ENCODE data around the gene SERTAD3. TPM values are rescaled to one million over a fixed set of nuclear protein-coding genes. Genes with fewer than 3 reads are reported as not detected.
A peak's percentile ranks its signal among the peaks of the same experiment; 100 is the strongest.
"Not testable (repeated sequence)": the region's sequence is repeated elsewhere in the genome, so short reads cannot be mapped to it uniquely, and the experiment has no call there.

Gene SERTAD3
- total RNA-seq, 1 donor: 20.7 TPM

GRCh38 chr19:40412866-40413265 is 31.3 kb downstream of the SERTAD3 start:
- peaks cover 27% of the 10 kb centered on the region for H3K4me1 ChIP-seq (ENCODE audit: insufficient read depth, low read length)

DNA sequence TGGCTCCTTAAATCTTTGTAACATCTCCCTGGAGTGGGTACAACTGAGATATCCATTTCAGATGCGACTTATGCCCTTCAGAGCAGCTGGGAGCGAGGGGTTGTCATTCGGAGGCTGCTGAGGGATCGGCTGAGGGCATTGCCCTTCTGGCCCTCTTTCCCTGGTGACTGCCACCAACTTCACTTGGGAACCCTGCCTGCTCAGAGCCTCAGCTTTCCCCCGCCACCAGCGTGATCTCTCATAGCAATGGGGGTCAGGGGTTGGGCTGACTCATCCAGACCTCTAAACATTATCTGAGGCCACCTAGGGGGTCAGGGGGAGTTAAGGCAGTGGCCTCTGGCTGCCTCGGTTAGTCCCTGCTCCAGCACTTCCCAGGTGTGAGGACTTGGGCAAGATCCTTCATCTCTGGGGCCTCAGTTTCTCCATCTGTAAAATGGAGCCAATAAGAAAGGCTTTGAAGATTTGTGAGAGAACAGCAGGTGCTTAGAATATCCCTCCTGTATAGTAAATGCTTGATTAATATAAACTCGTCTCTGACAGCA is 32.1 kb downstream of the SERTAD3 start:
- Histone ChIP-seq H3K27me3 (ENCODE audit: insufficient read depth, low read length) (no peaks in the 10 kb centered on the region), H3K4me3 (ENCODE audit: low read length) (no peak overlapping the region), H3K4me1 (ENCODE audit: insufficient read depth, low read length) (peaks cover 22% of the 10 kb centered on the region), H3K9me3 (ENCODE audit: low read depth, low read length) (no peaks in the 10 kb centered on the region)

More at GRCh38 chr19:40412866-40413265, 31.3 kb downstream of the SERTAD3 start:
- Histone ChIP-seq H3K9me3 (ENCODE audit: low read depth, low read length) (no peaks in the 10 kb centered on the region), H3K4me3 (ENCODE audit: low read length) (no peak overlapping the region), H3K27me3 (ENCODE audit: insufficient read depth, low read length) (no peaks in the 10 kb centered on the region)

DNA sequence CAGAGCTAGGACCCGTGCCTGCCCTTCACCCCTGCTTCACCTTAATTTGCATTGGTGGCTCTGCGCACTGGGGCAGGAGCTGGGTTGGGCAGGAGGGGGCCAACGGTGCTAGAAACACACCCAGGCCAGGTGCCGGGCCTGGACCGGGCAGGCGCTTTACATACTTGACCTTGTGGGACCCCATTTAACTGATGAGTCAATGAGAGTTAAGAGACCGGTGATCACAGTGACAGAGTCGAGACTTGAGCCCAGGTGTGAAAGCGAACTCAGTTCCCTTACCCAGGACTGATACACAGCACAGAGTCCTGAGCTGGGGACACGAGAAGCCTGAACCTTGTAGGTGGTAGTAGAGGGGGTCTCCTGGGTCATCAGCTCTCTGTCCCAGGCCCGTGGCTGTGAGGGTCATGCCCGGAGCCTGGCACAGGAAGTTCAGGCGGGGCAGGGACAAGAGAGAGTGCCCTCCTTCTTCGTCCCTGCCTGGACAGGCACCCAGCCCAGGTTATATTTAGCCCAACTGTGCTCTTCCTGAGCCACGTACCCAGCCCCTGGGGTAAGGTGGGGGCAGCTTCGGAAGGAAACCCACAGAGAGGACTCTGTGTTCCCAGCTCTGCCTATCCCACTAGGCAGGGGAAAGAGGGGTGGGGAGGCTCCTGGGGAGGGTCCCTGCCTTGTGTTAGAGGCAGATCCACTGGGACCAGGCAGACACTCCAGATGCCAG is 32.9 kb downstream of the SERTAD3 start:
- Histone ChIP-seq H3K27me3 (ENCODE audit: insufficient read depth, low read length) (no peaks in the 10 kb centered on the region), H3K9me3 (ENCODE audit: low read depth, low read length) (no peaks in the 10 kb centered on the region), H3K4me3 (ENCODE audit: low read length) (no peak overlapping the region), H3K4me1 (ENCODE audit: insufficient read depth, low read length) (peaks cover 15% of the 10 kb centered on the region)

GRCh38 chr19:40410030-40410389 is 34.1 kb downstream of the SERTAD3 start:
- Histone ChIP-seq H3K4me3 (ENCODE audit: low read length) (no peak overlapping the region), H3K9me3 (ENCODE audit: low read depth, low read length) (no peaks in the 10 kb centered on the region), H3K27me3 (ENCODE audit: insufficient read depth, low read length) (no peaks in the 10 kb centered on the region), H3K4me1 (ENCODE audit: insufficient read depth, low read length) (peaks cover 11% of the 10 kb centered on the region)

- H3K4me3 ChIP-seq (ENCODE audit: low read length); H3K27me3 ChIP-seq (ENCODE audit: insufficient read depth, low read length); H3K9me3 ChIP-seq (ENCODE audit: low read depth, low read length): not testable (repeated sequence)
- H3K4me1 ChIP-seq (ENCODE audit: insufficient read depth, low read length): peaks cover 11% of the 10 kb centered on the region
Observed at GRCh38 chr19:40408598-40408925, 35.6 kb downstream of the SERTAD3 start.

- H3K4me3 ChIP-seq (ENCODE audit: low read length): no peak overlapping the region
- no peaks in the 10 kb centered on the region for H3K27me3 ChIP-seq (ENCODE audit: insufficient read depth, low read length)
- H3K4me1 ChIP-seq (ENCODE audit: insufficient read depth, low read length): peaks cover 8% of the 10 kb centered on the region
- no peaks in the 10 kb centered on the region for H3K9me3 ChIP-seq (ENCODE audit: low read depth, low read length)
Observed at GRCh38 chr19:40407714-40408597, 36.2 kb downstream of the SERTAD3 start.

GRCh38 chr19:40403262-40403984 is 40.7 kb downstream of the SERTAD3 start:
- Histone ChIP-seq H3K27me3 (ENCODE audit: insufficient read depth, low read length) (no peaks in the 10 kb centered on the region), H3K4me3 (ENCODE audit: low read length) (peak overlapping the region; percentile 55), H3K9me3 (ENCODE audit: low read depth, low read length) (no peaks in the 10 kb centered on the region), H3K4me1 (ENCODE audit: insufficient read depth, low read length) (peaks cover 11% of the 10 kb centered on the region)

DNA sequence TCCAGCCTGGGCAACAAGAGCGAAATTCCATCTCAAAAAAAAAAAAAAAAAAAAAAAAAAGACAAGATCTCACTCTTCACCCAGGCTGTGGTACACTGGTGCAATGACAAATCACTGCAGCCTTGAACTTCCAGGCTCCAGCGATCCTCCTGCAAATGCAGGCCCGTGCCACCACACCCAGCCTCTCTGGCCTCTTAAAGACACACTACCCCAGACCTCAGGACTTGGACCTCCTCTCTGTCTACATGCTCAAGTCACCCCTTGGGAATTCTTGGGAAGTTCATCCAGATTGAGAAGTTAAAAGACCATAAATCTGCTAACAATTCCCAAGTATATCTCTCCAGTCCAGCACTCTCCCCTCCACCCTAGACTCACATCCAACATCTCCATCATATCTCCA is 43.6 kb downstream of the SERTAD3 start:
- Histone ChIP-seq H3K9me3 (ENCODE audit: low read depth, low read length) (no peaks in the 10 kb centered on the region), H3K4me3 (ENCODE audit: low read length) (no peak overlapping the region), H3K4me1 (ENCODE audit: insufficient read depth, low read length) (peaks cover 8% of the 10 kb centered on the region), H3K27me3 (ENCODE audit: insufficient read depth, low read length) (no peaks in the 10 kb centered on the region)

DNA sequence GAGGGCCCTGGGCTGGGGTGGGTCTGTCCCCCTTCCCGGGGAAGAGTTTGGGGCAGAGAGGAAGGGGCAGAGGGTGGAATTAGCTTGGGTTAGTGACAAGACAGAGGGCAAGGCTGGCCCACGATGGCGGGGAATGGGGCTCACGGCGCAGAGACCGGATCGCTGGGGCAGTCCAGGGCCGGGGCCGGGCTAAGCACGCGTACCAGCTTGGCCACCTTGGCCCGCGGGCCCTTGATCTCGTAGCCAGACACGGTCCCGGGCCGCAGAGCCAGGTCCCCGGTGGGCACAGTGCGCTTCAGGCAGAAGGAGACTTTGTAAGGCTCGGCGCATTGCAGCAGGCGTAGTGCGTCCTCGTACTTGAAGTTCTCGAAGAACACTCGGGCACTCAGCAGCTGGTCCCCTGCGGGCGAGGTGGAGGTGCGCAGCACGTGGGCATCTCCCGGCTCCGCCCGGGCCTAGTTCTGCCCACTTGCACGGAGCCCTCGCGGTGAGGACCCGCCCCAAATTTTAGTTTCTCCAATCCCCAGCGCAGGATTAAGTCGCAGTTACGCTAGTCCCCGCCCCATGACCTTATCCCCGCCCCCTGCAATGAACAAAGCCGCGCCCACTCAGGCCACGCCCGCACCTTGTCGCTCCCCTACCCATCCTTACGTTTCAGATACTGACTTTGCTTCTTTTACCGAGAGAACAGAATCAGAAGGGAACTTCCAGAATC is 45.6 kb downstream of the SERTAD3 start:
- no peaks in the 10 kb centered on the region for H3K9me3 ChIP-seq (ENCODE audit: low read depth, low read length)
- no peak overlapping the region for H3K4me3 ChIP-seq (ENCODE audit: low read length)
- no peaks in the 10 kb centered on the region for H3K27me3 ChIP-seq (ENCODE audit: insufficient read depth, low read length)
- H3K4me1 ChIP-seq (ENCODE audit: insufficient read depth, low read length): peaks cover 8% of the 10 kb centered on the region

- H3K4me1 ChIP-seq (ENCODE audit: insufficient read depth, low read length): peaks cover 8% of the 10 kb centered on the region
- no peak overlapping the region for H3K4me3 ChIP-seq (ENCODE audit: low read length)
- no peaks in the 10 kb centered on the region for H3K27me3 ChIP-seq (ENCODE audit: insufficient read depth, low read length)
- H3K9me3 ChIP-seq (ENCODE audit: low read depth, low read length): no peaks in the 10 kb centered on the region
Observed at GRCh38 chr19:40397568-40397906, 46.6 kb downstream of the SERTAD3 start.

- Histone ChIP-seq H3K4me3 (ENCODE audit: low read length) (no peak overlapping the region), H3K27me3 (ENCODE audit: insufficient read depth, low read length) (no peaks in the 10 kb centered on the region), H3K4me1 (ENCODE audit: insufficient read depth, low read length) (peaks cover 8% of the 10 kb centered on the region), H3K9me3 (ENCODE audit: low read depth, low read length) (no peaks in the 10 kb centered on the region)
Observed at GRCh38 chr19:40396886-40397567, 47.1 kb downstream of the SERTAD3 start.

DNA sequence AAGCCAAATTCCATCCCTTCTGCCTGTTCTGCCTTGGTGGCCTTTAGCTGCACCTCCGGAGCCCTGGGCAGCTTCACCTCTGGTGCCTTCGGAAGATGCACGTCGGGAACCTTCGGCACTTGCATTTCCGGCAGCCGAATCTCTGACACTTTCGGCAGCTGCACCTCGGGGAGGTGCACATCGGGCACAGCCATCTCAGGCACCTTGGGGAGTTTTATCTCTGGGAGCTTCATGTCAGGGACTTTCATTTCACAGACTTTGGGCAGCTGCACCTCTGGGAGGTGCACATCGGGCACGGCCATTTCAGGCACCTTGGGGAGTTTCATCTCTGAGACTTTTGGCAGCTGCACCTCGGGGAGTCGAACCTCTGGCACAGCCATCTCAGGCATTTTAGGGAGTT is 48.2 kb downstream of the SERTAD3 start:
- Histone ChIP-seq H3K9me3 (ENCODE audit: low read depth, low read length) (no peaks in the 10 kb centered on the region), H3K4me3 (ENCODE audit: low read length) (no peak overlapping the region), H3K27me3 (ENCODE audit: insufficient read depth, low read length) (no peaks in the 10 kb centered on the region), H3K4me1 (ENCODE audit: insufficient read depth, low read length) (peaks cover 8% of the 10 kb centered on the region)

DNA sequence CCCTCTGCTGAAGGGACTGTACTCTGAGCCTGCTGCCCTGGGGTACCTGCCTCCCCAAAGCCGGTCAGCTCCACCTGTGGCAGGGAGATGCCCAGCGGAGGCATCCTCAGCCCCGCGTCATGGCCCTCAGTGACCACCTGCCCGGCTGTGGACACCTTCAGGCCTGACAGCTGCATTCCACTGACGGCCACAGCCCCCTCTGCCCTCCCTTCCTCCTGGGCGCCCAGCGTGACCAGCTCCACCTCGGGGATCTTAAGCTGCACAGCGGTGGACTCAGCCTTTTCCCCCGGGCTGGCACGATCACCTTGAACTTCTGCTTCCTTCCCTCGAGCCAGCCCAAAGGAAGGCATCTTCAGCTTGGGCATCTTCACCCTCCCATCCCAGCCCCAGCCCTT is 49.3 kb downstream of the SERTAD3 start:
- H3K4me3 ChIP-seq (ENCODE audit: low read length): no peak overlapping the region
- no peaks in the 10 kb centered on the region for H3K27me3 ChIP-seq (ENCODE audit: insufficient read depth, low read length)
- H3K4me1 ChIP-seq (ENCODE audit: insufficient read depth, low read length): peaks cover 8% of the 10 kb centered on the region
- no peaks in the 10 kb centered on the region for H3K9me3 ChIP-seq (ENCODE audit: low read depth, low read length)
